ENCODE measurements around the gene TPO.

DNA sequence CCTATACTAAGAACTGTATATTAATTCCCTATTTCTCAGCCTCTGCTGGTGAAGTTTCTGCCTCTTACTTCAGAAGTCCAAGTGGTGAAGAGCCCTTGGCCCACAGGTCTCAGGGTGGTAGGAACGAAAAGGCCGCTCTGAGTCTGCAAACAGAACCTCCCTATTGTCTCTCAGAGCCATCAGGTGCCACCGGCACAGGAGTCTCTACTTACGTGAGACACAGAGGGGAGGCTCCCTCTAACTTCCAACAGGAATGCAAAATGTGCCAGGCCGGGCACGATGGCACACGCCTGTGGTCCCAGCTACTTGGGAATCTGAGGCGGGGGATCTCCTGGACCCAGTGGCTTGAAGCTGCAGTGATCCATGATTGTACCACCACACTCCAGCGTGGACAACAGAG lies 143.0 kb downstream of the TPO start:
- no peak for TF ChIP-seq POLR2A (IDR thresholded peaks at IDR 0.05)
- TF ChIP-seq POLR2AphosphoS5 (IDR thresholded peaks at IDR 0.05) = no peak
- TF ChIP-seq, protein P1, sequence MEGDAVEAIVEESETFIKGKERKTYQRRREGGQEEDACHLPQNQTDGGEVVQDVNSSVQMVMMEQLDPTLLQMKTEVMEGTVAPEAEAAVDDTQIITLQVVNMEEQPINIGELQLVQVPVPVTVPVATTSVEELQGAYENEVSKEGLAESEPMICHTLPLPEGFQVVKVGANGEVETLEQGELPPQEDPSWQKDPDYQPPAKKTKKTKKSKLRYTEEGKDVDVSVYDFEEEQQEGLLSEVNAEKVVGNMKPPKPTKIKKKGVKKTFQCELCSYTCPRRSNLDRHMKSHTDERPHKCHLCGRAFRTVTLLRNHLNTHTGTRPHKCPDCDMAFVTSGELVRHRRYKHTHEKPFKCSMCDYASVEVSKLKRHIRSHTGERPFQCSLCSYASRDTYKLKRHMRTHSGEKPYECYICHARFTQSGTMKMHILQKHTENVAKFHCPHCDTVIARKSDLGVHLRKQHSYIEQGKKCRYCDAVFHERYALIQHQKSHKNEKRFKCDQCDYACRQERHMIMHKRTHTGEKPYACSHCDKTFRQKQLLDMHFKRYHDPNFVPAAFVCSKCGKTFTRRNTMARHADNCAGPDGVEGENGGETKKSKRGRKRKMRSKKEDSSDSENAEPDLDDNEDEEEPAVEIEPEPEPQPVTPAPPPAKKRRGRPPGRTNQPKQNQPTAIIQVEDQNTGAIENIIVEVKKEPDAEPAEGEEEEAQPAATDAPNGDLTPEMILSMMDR (IDR thresholded peaks at IDR 0.05) = no peak
